ENCODE data around the gene ERICH2.

Gene ERICH2

DNA sequence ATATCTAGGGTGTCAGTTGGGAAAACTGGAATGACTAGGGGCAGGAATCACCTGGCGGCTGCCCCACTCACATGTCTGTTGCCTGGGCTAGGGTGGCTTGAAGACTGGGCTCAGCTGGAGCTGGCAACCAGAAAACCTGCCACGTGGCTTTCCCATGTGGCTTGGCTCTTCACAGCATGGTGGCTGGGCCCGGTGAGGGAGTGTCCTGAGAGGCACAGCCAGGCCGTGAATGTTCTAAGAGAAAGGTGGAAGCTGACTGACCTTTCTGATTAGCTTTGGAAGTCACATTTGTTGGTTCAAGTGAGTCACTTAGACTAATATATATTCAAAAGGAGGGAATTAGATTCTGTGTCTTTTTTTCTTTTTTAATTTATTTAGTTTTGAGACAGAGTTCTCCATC, 32.4 kb upstream of the ERICH2 start:
- TF ChIP-seq, protein P1, sequence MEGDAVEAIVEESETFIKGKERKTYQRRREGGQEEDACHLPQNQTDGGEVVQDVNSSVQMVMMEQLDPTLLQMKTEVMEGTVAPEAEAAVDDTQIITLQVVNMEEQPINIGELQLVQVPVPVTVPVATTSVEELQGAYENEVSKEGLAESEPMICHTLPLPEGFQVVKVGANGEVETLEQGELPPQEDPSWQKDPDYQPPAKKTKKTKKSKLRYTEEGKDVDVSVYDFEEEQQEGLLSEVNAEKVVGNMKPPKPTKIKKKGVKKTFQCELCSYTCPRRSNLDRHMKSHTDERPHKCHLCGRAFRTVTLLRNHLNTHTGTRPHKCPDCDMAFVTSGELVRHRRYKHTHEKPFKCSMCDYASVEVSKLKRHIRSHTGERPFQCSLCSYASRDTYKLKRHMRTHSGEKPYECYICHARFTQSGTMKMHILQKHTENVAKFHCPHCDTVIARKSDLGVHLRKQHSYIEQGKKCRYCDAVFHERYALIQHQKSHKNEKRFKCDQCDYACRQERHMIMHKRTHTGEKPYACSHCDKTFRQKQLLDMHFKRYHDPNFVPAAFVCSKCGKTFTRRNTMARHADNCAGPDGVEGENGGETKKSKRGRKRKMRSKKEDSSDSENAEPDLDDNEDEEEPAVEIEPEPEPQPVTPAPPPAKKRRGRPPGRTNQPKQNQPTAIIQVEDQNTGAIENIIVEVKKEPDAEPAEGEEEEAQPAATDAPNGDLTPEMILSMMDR (conservative IDR thresholded peaks at IDR 0.05): no peak
- H3K27ac ChIP-seq: no peak overlapping the region

DNA sequence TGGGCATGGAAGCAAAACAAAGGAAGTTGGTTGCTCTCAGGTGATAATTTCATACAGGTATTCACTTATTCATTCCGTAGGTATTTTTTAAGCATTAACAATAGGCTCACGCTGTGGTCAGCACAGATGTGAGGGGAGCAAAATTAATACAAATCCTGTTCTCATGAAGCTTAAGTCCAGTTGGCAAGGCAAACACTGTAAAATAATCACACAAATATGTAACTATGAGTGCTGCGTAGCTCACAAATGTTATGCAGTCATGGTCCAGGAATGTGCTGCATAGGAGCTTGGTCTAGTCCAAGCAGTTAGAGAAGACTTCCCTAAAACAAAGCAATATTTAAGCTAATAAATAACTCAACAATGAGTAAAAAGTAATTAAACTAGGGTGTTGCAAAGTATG, 31.1 kb upstream of the ERICH2 start:
- TF ChIP-seq, protein P1 (conservative IDR thresholded peaks at IDR 0.05): no peak
- no peak overlapping the region for H3K27ac ChIP-seq

DNA sequence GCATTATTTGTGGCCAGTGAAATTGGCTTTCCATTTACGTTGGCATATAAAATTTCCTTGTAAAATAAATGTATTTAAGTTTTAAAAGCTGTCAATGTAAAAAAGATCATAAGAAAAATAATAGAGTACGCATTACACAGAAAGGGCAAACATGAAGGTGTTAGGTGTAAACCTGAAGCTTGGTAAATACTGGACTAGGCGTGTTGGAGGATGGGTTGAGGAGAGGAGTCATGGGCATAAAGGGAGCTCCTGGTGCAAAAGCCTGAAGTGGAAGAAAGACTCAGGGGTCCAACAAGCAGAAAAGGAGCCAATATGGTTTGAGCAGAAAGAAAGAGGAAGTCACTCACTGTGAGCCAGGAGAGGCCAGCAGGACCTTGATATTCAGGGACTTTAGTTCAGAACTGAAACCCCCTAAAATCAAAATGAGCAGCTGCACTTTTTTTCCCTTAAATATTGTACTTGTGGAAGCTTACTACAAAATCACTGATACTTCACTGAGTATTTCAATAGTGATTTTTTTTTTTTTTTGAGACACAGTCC, 30.6 kb upstream of the ERICH2 start:
- no peak overlapping the region for H3K27ac ChIP-seq
- TF ChIP-seq, protein P1 (conservative IDR thresholded peaks at IDR 0.05): no peak

DNA sequence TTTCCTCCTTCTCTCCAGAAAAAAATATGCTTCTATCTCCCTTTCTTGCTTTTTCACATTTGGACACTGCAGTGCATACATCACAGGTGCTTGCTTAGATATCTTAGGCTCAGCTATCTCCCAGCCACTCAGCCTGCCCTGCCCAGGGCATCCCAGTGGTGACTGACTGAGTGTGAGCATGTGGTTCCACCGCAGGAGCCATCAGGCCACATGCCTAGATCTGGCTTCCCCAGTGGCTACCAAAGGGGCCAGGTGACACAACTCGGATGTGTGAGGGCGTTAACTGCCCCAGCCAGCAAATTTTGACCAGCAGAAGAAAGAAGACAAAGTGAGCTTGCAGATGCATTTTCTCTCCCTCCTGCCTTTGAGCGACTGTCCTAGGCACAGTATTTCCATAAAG, 29.5 kb upstream of the ERICH2 start:
- TF ChIP-seq, protein P1 (conservative IDR thresholded peaks at IDR 0.05): no peak
- H3K27ac ChIP-seq: no peak overlapping the region

- TF ChIP-seq, protein P1 (conservative IDR thresholded peaks at IDR 0.05): no peak
- H3K27ac ChIP-seq: no peak overlapping the region
These were observed 28.2 kb upstream of the ERICH2 start for GRCh38 chr2:170742000-170742399.

GRCh38 chr2:170742896-170743529, 27.2 kb upstream of the ERICH2 start:
- TF ChIP-seq, protein P1 (conservative IDR thresholded peaks at IDR 0.05): no peak

GRCh38 chr2:170743530-170744239, 26.5 kb upstream of the ERICH2 start:
- TF ChIP-seq, protein P1 (conservative IDR thresholded peaks at IDR 0.05): no peak
- H3K27ac ChIP-seq: no peak overlapping the region

More at GRCh38 chr2:170742896-170743529, 27.2 kb upstream of the ERICH2 start:
- no peak overlapping the region for H3K27ac ChIP-seq
